Suprapubic skin (tissue), 4 donors: ENCODE measurements around the gene TJP3.

Source experiments
- EP300 ChIP-seq: sonication (generic); formaldehyde crosslinking; IDR thresholded peaks from one replicate; pipeline ENCODE4 v1.6.1; 2017; ENCODE audit warnings: antibody characterized with exemption
- POLR2A ChIP-seq, 2 donors: fragments of 450-650 bp; IDR thresholded peaks; one replicate each; pipeline ENCODE4 v1.6.1; 2017; ENCODE audit warnings: antibody characterized with exemption in 2 of 2, mild to moderate bottlenecking in 2 of 2, moderate library complexity in 2 of 2
- POLR2AphosphoS5 ChIP-seq, 3 donors: sonication (generic); formaldehyde crosslinking; IDR thresholded peaks; one replicate each; pipeline ENCODE4 v1.6.1; 2017; ENCODE audit warnings: antibody characterized with exemption in 3 of 3
- TF ChIP-seq, protein P1 (sequence below), 2 donors: fragments of 200-600 bp in 1 of 2; fragments of 450-650 bp in 1 of 2; sonication (generic) in 1 of 2; IDR thresholded peaks; one replicate each; pipeline ENCODE4 v1.5.1; 2016 to 2019; ENCODE audit warnings: antibody characterized with exemption in 2 of 2, mild to moderate bottlenecking in 1 of 2, moderate library complexity in 1 of 2

DNA sequence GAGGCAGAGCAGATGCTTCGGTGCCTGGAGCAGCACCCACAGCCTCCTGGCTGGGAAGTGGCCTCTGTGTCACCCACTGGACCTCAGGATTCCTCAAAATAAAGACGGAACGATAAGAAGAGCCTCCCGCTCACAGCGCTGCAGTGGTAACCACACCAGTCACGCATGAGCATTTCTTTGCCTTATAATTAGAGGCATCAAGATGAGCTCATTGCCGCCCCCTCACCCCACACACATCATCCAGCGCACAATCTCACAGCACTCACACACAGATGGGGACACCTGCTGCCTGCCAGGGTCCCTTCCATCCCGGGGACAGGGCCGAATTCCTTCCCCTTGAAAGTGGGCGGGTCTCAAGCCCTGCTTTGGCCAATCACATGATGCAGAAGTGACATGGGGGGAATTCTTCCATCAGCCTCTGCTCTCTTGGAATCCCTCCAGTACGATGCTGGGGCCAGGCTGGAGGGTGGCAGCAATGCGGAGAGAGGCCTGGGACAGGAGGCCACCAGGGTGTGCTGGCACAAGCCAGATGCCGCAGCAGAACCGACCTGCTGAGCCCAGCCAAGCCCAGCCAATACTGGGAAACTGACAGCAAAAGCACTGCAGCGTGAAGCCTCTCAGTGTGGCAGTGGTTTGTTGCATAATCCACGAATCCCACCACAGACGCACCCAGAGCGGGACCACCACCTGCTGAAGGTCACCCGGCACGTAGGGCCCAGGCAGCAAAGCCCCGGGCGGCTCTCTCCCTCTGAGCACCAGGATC is 23.9 kb upstream of the TJP3 start:
- TF ChIP-seq, protein P1, sequence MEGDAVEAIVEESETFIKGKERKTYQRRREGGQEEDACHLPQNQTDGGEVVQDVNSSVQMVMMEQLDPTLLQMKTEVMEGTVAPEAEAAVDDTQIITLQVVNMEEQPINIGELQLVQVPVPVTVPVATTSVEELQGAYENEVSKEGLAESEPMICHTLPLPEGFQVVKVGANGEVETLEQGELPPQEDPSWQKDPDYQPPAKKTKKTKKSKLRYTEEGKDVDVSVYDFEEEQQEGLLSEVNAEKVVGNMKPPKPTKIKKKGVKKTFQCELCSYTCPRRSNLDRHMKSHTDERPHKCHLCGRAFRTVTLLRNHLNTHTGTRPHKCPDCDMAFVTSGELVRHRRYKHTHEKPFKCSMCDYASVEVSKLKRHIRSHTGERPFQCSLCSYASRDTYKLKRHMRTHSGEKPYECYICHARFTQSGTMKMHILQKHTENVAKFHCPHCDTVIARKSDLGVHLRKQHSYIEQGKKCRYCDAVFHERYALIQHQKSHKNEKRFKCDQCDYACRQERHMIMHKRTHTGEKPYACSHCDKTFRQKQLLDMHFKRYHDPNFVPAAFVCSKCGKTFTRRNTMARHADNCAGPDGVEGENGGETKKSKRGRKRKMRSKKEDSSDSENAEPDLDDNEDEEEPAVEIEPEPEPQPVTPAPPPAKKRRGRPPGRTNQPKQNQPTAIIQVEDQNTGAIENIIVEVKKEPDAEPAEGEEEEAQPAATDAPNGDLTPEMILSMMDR (IDR thresholded peaks at IDR 0.05): no peak
- TF ChIP-seq POLR2AphosphoS5 (IDR thresholded peaks at IDR 0.05): no peak
- TF ChIP-seq POLR2A (IDR thresholded peaks at IDR 0.05): no peak
- no peak for TF ChIP-seq EP300
